ENCODE measurements around the gene B2M. TPM values are rescaled to one million over a fixed set of nuclear protein-coding genes. Genes with fewer than 3 reads are reported as not detected.
A peak's percentile ranks its signal among the peaks of the same experiment; 100 is the strongest.
"Not testable (repeated sequence)": the region's sequence is repeated elsewhere in the genome, so short reads cannot be mapped to it uniquely, and the experiment has no call there.

The B2M gene
- total RNA-seq, 2 experiments from 2014 or later = 3,772 to 3,785 TPM

GRCh38 chr15:44726568-44727484 is 15.5 kb downstream of the B2M start:
- H3K36me3 Mint-ChIP-seq = peaks cover 45% of the 10 kb centered on the region
- H3K9me3 Mint-ChIP-seq = no peaks in the 10 kb centered on the region
- peak overlapping the region; percentile 94 for H3K4me3 Mint-ChIP-seq
- peak; percentile 76 for DNase-seq
- H3K27ac Mint-ChIP-seq = peak overlapping the region; percentile 100
- peaks cover 59% of the 10 kb centered on the region for H3K4me1 Mint-ChIP-seq
- no peaks in the 10 kb centered on the region for H3K27me3 Mint-ChIP-seq

DNA sequence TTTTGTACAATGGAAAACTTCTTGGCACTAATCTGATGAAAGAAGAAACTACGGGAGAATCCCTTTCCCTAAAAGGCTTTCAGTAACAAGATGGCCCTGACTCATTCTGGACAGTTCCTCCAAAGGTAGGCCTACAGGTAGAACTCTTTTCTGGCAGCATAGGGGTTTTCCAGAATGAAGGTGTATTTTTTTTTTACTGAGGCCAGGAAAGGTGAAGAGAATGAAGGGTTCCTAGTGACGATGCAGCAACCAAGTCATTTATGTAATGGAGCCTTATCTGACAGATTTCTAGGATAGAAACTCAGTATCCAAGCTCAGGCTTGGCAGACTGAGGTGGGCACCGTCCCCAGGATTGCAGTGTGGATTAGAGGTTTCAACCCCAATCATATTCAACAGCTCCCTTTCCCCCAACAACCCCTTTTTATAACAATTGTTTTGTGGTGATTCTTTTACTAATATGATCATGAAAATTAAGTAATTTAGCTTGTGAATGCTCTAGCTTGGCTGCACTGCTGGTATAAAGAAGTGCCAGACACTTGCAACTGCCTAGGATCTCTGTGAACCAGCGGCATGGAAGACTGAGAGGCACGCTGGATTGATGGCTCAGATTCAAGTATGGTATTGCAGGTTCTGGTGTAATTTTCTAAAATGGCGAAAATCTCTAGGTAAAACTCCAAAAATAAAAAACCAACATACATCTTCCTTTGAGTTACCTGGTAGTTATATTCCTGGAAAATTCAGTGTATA is 16.3 kb downstream of the B2M start:
- no peak for DNase-seq
- H3K27me3 Mint-ChIP-seq = no peaks in the 10 kb centered on the region

DNA sequence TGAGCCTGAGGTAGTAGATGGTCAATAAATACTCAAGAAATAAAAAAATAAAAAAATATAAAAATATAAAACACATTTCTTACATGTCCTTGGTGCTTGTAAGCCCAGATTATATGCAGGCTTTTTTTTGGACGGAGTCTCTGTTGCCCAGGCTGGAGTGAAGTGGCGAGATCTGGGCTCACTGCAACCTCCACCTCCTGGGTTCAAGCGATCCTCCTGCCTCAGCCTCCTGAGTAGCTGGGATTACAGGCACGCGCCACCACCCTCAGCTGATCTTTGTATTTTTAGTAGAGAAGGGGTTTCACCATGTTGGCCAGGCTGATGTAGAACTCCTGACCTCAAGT is 16.9 kb downstream of the B2M start:
- not testable (repeated sequence) for H3K27me3 Mint-ChIP-seq, H3K9me3 Mint-ChIP-seq, DNase-seq
- Mint-ChIP-seq H3K4me3 (peak overlapping the region; percentile 97), H3K36me3 (peaks cover 53% of the 10 kb centered on the region), H3K27ac (peak overlapping the region; percentile 100), H3K4me1 (peaks cover 62% of the 10 kb centered on the region)

More for the DNA sequence above, 16.3 kb downstream of the B2M start:
- Mint-ChIP-seq H3K4me3 (peak overlapping the region; percentile 64), H3K27ac (peak overlapping the region; percentile 100), H3K36me3 (peaks cover 53% of the 10 kb centered on the region), H3K4me1 (peaks cover 61% of the 10 kb centered on the region), H3K9me3 (no peaks in the 10 kb centered on the region)

DNA sequence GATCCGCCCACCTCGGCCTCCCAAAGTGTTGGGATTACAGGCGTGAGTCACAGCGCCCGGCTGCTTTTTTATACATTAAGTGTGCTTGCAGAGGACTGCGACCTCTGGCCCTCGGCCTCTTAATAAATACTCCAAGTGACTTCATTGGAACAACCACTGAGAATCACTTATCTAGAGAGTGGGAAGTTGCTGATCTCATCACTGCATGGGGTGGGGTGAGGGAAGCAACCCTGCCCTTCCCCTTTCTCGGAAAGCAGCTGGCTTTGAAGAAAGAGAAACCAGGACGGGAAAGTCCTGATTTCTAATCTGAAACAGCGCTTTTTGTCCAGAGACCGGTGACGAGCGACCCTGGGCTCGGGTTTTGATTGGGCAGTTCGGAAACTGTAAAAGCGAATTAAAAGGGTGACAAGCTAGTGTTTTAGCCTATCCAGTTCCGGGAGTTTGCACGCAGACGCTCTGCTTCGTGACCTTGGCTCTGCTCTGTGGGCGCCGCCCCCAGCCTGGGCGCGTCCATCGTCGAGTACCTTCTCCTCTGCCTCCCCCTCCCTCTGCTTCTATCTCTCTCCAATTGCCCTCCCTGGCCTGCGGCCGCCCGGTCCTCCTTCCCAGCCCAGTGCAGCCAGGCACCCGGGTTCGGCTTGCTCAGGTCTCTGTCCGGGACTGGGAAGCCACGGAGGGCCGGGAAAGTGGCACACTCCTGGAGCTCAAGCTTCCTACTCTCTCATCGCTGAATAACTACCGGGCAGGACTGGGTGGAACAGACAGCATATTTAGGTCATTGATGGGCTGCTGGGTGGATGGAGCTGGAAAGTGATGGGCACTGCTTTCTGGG is 17.5 kb downstream of the B2M start:
- Mint-ChIP-seq H3K4me3 (peak overlapping the region; percentile 97), H3K27me3 (no peaks in the 10 kb centered on the region), H3K9me3 (no peaks in the 10 kb centered on the region), H3K27ac (peak overlapping the region; percentile 100), H3K4me1 (peaks cover 62% of the 10 kb centered on the region), H3K36me3 (peaks cover 55% of the 10 kb centered on the region)
- peak; percentile 94 for DNase-seq

DNA sequence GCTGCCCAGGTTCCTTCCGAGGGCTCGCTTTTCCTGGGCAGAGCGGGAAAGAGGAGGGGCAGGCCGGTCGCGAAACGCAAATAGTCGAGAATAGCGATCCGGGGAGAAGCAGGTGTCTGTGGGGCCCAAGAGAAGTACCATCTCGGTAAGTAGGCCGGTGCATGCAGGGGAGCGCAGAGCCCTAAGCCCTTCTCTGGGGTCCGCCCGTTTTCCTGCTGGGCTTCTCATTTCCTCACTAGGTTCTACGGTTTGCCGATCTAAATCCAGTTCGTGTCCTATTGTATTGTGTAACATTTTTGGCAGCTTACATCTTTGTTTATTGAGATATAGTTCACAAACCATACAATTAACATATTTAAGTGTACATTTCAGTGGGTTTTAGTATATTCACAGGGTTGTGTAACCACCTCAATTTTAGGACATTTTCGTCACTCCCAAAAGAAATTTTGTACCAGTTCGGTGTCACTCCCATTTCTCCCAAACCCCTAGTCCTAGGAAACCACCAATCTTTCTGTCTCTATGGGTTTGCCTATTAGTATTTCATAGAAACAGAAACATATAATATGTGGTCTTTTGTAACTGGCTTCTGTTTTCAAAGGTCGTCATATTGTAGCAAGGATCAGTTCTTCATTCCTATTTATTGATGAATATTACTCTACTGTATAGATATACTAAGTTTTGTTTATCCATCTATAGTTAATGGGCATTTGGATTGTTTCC is 18.3 kb downstream of the B2M start:
- H3K9me3 Mint-ChIP-seq = no peaks in the 10 kb centered on the region
- H3K4me3 Mint-ChIP-seq = peak overlapping the region; percentile 97
- peaks cover 53% of the 10 kb centered on the region for H3K36me3 Mint-ChIP-seq
- no peaks in the 10 kb centered on the region for H3K27me3 Mint-ChIP-seq
- H3K4me1 Mint-ChIP-seq = peaks cover 60% of the 10 kb centered on the region
- peak; percentile 38 for DNase-seq
- H3K27ac Mint-ChIP-seq = peak overlapping the region; percentile 100

DNA sequence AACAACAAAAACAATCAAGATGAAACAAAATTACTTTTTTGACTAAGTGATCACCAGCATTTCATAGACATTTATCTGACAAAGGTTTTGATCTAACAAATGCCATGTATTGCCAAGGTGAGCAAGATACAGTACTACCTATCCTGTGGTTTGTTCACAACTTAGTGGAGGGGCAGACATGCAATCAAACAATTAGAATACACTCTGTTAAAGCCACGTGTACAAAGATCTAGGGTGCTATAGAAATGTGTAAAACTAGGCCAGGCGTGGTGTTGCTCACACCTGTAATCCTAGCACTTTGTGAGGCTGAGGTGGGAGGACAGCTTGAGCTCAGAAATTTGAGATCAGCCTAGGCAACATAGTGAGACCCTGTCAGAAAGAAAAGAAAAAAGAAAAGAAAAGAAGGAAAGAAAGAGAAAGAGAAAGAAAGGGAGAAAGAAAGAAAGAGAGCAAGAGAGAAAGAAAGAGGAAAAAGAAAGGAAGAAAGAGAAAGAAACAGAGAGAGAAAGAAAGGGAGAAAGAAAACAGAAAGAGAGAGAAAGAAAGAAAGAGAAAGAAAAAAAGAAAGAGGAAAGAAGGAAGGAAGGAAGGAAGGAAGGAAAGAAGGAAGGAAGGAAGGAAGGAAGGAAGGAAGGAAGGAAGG is 23.6 kb downstream of the B2M start:
- peak overlapping the region; percentile 99 for H3K27ac Mint-ChIP-seq
- H3K4me1 Mint-ChIP-seq = peaks cover 62% of the 10 kb centered on the region
- peak overlapping the region; percentile 93 for H3K4me3 Mint-ChIP-seq
- H3K27me3 Mint-ChIP-seq = no peaks in the 10 kb centered on the region
- peaks cover 34% of the 10 kb centered on the region for H3K36me3 Mint-ChIP-seq
- no peak for DNase-seq
- no peaks in the 10 kb centered on the region for H3K9me3 Mint-ChIP-seq

GRCh38 chr15:44735482-44736180 is 24.3 kb downstream of the B2M start:
- H3K4me3 Mint-ChIP-seq = peak overlapping the region; percentile 93
- H3K27ac Mint-ChIP-seq = peak overlapping the region; percentile 99
- peak; percentile 57 for DNase-seq
- H3K36me3 Mint-ChIP-seq = peaks cover 36% of the 10 kb centered on the region
- H3K9me3 Mint-ChIP-seq = no peaks in the 10 kb centered on the region
- H3K27me3 Mint-ChIP-seq = no peaks in the 10 kb centered on the region
- H3K4me1 Mint-ChIP-seq = peaks cover 62% of the 10 kb centered on the region

DNA sequence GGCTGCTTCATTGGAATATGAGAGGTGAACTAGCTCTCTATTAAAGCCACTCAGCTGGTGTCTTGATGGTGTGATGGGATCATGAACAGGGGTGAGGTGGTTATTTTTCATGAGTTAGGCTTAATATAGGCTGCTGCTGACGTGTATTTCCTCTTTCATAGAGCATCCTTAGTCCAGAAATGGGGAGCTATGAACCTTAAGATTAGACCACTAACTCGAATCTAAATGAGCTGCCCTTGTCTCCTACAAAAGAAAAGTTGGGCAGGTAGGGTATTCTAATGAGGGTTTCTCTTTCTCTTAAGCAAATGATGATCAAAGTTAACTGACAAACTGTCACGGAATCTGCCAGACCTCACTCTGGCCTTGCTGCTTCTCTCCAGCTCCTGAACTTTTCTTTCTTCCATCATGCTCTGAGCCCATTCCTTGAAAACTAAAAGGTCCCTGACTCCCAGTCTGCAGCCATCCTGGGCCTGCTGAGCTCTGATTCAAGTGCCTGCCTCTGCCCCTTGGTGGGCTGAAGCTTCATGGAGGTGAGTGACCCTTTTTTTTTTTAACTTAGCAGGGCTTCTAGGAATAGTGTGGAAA is 25.0 kb downstream of the B2M start, which contains the start of gene TRIM69:
TRIM69 (plus strand) TSS at position 348 of the 585 bp plus-strand sequence; CDS start at position 525, 177 bp downstream.
- no peaks in the 10 kb centered on the region for H3K9me3 Mint-ChIP-seq
- H3K4me3 Mint-ChIP-seq = peak within 1 kb of the TSS; percentile 93
- peaks cover 33% of the 10 kb centered on the region for H3K36me3 Mint-ChIP-seq
- DNase-seq = no peak
- H3K27me3 Mint-ChIP-seq = no peaks in the 10 kb centered on the region
- H3K27ac Mint-ChIP-seq = peak within 1 kb of the TSS; percentile 99
- H3K4me1 Mint-ChIP-seq = peaks cover 61% of the 10 kb centered on the region

DNA sequence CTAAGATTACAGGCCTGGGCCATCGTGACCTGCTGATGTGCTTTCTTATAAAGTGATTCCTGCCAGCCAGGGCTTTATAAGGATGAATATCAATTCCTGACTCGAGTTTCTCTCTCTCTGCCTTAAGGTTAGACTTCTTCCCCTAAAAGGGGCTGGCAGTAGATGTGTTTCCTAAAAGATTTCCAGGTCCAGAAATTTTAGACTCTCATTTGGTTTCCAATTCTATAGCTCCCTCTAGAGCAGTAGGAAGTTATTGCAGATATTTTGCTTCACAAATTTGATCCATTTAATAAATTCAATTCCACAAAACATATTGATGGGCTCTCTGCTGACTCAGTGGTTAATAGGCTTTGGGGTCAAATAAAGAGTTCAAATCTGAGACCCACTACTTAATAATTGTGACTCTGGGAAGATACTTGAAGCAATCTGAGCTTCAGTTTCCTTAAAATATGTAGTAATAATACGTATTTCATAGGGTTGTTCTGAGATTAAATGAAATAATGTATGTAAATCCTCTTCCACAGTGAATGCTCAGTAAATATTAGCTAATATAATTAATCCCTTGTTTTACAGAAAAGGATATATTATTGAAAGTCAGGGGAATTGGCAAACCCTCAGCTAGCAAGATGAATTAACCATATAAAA is 27.1 kb downstream of the B2M start:
- DNase-seq = no peak
- Mint-ChIP-seq H3K27ac (peak overlapping the region; percentile 78), H3K4me1 (peaks cover 45% of the 10 kb centered on the region), H3K27me3 (no peaks in the 10 kb centered on the region), H3K36me3 (peaks cover 19% of the 10 kb centered on the region), H3K9me3 (peaks cover 7% of the 10 kb centered on the region), H3K4me3 (peak overlapping the region; percentile 78)

- peak overlapping the region; percentile 29 for H3K4me3 Mint-ChIP-seq
- H3K4me1 Mint-ChIP-seq = peaks cover 38% of the 10 kb centered on the region
- not testable (repeated sequence) for H3K9me3 Mint-ChIP-seq, DNase-seq, H3K27me3 Mint-ChIP-seq, H3K27ac Mint-ChIP-seq
- peaks cover 16% of the 10 kb centered on the region for H3K36me3 Mint-ChIP-seq
These were observed 28.0 kb downstream of the B2M start for GRCh38 chr15:44739222-44739847.

DNA sequence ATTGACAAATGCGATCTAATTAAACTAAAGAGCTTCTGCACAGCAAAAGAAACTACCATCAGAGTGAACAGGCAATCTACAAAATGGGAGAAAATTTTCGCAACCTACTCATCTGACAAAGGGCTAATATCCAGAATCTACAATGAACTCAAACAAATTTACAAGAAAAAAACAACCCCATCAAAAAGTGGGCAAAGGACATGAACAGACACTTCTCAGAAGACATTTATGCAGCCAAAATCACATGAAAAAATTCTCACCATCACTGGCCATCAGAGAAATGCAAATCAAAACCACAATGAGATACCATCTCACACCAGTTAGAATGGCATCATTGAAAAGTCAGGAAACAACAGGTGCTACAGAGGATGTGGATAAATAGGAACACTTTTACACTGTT is 32.1 kb downstream of the B2M start:
- H3K9me3 Mint-ChIP-seq = peaks cover 24% of the 10 kb centered on the region
- peaks cover 24% of the 10 kb centered on the region for H3K36me3 Mint-ChIP-seq
- H3K27me3 Mint-ChIP-seq, H3K27ac Mint-ChIP-seq, DNase-seq, H3K4me3 Mint-ChIP-seq, H3K4me1 Mint-ChIP-seq: not testable (repeated sequence)

- H3K27ac Mint-ChIP-seq = no peak overlapping the region
- peaks cover 29% of the 10 kb centered on the region for H3K9me3 Mint-ChIP-seq
- H3K4me3 Mint-ChIP-seq = no peak overlapping the region
- peaks cover 26% of the 10 kb centered on the region for H3K4me1 Mint-ChIP-seq
- H3K27me3 Mint-ChIP-seq = no peaks in the 10 kb centered on the region
- H3K36me3 Mint-ChIP-seq = peaks cover 69% of the 10 kb centered on the region
- DNase-seq = no peak
These were observed 42.0 kb downstream of the B2M start for GRCh38 chr15:44753345-44753744.
